NCI-H82 treated with DMSO at 0.1 percent for 48 hours (cell line): Measurements from ENCODE around the gene MYO7B.

Experiments
- DNase-seq: peaks from one replicate; lab custom pipeline; 2025; ENCODE audit not compliant: unreplicated experiment; lab: John Stamatoyannopoulos, UW

MYO7B gene

DNA sequence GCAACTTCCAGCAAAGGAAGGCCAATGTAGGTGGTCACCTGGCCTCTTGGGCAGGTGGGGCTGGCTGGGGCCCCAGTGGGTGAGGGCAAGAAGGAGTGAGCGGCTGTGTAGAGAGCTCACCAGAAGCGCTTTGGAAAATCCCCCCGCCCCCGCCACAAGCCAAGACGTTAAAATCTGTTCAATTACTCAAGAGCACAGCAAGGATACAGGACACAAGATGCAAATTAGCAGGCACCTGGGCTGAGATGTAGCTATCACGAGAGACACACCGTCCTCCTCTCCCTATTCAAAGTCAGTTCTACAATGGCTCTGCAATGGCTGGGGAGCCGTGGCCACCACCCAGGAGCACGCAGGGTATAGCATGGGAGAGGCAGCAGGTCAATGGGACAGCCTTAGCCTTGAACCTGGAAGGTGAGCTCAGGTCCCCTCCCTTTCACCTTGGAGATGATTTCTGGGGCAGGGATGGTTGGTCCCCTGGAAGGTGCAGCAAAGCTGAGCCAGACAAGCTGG is 72.0 kb downstream of the MYO7B start:
- DNase-seq, result no peak

- DNase-seq, result no peak
These were observed 72.9 kb downstream of the MYO7B start for GRCh38 chr2:127608061-127609030.

GRCh38 chr2:127609031-127609751 is 73.7 kb downstream of the MYO7B start:
- no peak for DNase-seq

GRCh38 chr2:127609818-127610217 is 74.3 kb downstream of the MYO7B start:
- no peak for DNase-seq

- DNase-seq, result no peak
These were observed 75.1 kb downstream of the MYO7B start for GRCh38 chr2:127610561-127610960.

- DNase-seq, result no peak
These were observed 75.8 kb downstream of the MYO7B start for GRCh38 chr2:127611076-127611925.

GRCh38 chr2:127612111-127612822 is 76.8 kb downstream of the MYO7B start:
- no peak for DNase-seq

DNA sequence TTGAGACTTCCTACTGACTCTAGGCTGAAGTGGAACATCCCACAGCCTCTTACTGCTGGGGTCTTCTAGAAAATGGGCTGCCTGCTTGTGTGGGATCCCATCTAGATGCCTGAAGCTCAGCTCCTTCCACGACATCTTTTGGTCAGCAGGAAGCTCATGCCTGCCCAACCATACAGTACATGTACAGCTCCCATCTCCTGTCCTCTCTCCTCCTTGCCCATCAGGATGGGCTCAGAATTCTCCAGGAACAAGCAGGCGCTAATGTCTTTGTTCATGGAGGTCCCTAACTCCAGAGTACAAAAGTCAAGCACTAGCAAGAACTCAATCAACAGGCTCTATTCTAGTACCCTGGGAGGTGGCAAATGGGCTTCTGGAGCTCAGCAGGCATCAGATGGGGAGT is 78.8 kb downstream of the MYO7B start:
- DNase-seq, result no peak

- DNase-seq, result no peak
These were observed 79.2 kb downstream of the MYO7B start for GRCh38 chr2:127614731-127615130.

- no peak for DNase-seq
These were observed 80.2 kb downstream of the MYO7B start for GRCh38 chr2:127615511-127616166.

GRCh38 chr2:127618551-127619202 is 83.2 kb downstream of the MYO7B start:
- no peak for DNase-seq

DNA sequence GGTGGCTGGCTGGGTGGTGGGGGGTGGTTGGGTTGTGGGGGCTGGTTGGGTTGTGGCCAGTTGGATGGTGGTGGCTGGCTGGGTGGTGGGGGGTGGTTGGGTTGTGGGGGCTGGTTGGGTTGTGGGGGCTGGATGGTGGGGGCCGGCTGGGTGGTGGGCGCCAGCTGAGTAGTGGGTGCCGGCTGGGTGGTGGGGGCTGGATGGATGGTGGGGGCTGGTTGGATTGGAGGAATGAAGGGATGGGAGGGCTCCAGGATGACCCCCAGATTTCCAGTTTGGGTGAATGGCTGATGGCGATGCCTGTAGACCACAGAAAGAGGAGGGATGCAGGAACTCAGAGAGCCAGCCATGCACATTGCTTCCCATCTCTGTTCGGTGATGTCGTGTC is 83.7 kb downstream of the MYO7B start:
- DNase-seq, result no peak

GRCh38 chr2:127619877-127620705 is 84.6 kb downstream of the MYO7B start:
- DNase-seq, result no peak

GRCh38 chr2:127620866-127621265 is 85.4 kb downstream of the MYO7B start:
- DNase-seq, result no peak

GRCh38 chr2:127621981-127622431 is 86.5 kb downstream of the MYO7B start:
- DNase-seq, result no peak

GRCh38 chr2:127622561-127623387 is 87.3 kb downstream of the MYO7B start:
- no peak for DNase-seq
